Activated CD4-positive, alpha-beta T cell treated with anti-CD3 and anti-CD28 coated beads for 36 hours (primary cell): ENCODE data around the gene GLYATL3. TPM values are rescaled to one million over a fixed set of nuclear protein-coding genes. Genes with fewer than 3 reads are reported as not detected.

Experiments
- ATAC-seq: fragments of 200-7000 bp; cut with Tn5 transposase; one replicate; pipeline ENCODE4 v1.10.0; 2021; ENCODE audit warnings: mild to moderate bottlenecking, moderate library complexity
- CTCF ChIA-PET: fragments of 350-600 bp; sonication (Branson Sonifier 250); formaldehyde crosslinking; loops from one replicate; lab custom pipeline; 2021; ENCODE audit warnings: antibody characterized with exemption; lab: Charles Lee
- POLR2A ChIA-PET: fragments of 350-600 bp; sonication (Branson Sonifier 250); formaldehyde crosslinking; loops from one replicate; lab custom pipeline; 2021; ENCODE audit warnings: antibody characterized with exemption, inconsistent platforms; lab: Charles Lee
- DNase-seq: peaks from one replicate; pipeline ENCODE4 v3.0.0-alpha.2; 2020
- H3K27ac Mint-ChIP-seq: one replicate; pipeline ENCODE4 v1.8.0; 2021; ENCODE audit warnings: mixed read lengths
- H3K27me3 Mint-ChIP-seq: one replicate; pipeline ENCODE4 v1.8.0; 2021; ENCODE audit warnings: mixed read lengths
- H3K36me3 Mint-ChIP-seq: one replicate; pipeline ENCODE4 v1.8.0; 2021; ENCODE audit warnings: low read depth, mixed read lengths
- H3K4me1 Mint-ChIP-seq: one replicate; pipeline ENCODE4 v1.8.0; 2021; ENCODE audit warnings: mixed read lengths
- H3K4me3 Mint-ChIP-seq: one replicate; pipeline ENCODE4 v1.8.0; 2021; ENCODE audit warnings: mild to moderate bottlenecking, moderate library complexity, mixed read lengths
- H3K9me3 Mint-ChIP-seq: one replicate; pipeline ENCODE4 v1.8.0; 2021; ENCODE audit warnings: low read depth, mixed read lengths
- intact Hi-C, 2 experiments: fragments of 100-400 bp; cut with DNase I in 1 of 2; cut with micrococcal nuclease in 1 of 2; formaldehyde crosslinking; loops; one replicate each; pipeline versions ENCODE4 v1.14.2 to v1.15.1; 2022 to 2024; cut with DNase I, micrococcal nuclease
- total RNA-seq, 2 experiments: library from RNA; stranded (reverse); gene quantifications; one replicate each; pipeline ENCODE4 v1.2.3, GENCODE V29; 2021

GLYATL3 gene
- total RNA-seq, 2 experiments from 2014 or later: not detected

DNA sequence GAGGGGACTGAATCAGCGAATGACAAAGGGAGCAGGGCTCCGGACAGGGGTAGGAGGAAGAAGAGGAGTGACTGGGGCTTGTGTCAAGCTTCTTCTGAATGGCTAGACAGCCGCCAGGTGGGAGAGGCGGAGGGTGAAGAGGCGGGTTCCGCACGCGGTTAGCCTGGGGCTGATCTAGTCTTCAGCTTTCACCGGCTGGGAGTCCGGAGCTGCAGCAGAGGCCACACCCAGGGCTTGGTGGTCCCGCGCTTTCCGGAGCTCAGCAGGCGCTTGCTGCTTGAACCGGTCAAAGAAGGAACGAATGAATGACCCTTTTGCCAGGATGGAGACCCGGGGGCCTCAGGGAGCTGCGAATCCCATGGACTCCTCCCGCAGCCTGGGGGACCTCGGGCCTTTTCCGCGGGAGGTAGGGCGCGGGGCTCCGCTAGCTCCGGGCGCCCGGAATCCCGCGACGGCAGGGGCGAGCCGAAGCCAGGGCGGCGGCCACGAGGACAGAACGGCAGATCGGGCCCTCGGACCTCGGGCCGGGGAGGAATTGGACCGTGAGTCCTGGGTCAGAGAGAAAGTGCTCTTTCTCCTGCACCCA is 50.9 kb downstream of the GLYATL3 start, which contains the start of gene C6orf141:
C6orf141 (plus strand) TSS at position 177 of the 586 bp plus-strand sequence; CDS start at position 302, 125 bp downstream.
- peaks cover 27% of the 10 kb centered on the region for H3K27me3 Mint-ChIP-seq
- CTCF ChIA-PET: interaction anchor here (0.6 to 1.6 kb wide), 6 partner anchors 9 to 107 kb away, joined by 3 to 8 read pairs (median 3); no protein-coding TSS in a partner anchor
- ATAC-seq (peak; percentile 73), DNase-seq (peak; percentile 62)
- H3K9me3 Mint-ChIP-seq: no peaks in the 10 kb centered on the region
- no peak within 1 kb of the TSS for H3K27ac Mint-ChIP-seq
- peaks cover 19% of the 10 kb centered on the region for H3K4me1 Mint-ChIP-seq
- POLR2A ChIA-PET: no interaction called here
- intact Hi-C loops: loop anchor here in 1 of 2 experiments (2.0 kb wide), 1 partner anchor 88 kb away; the partner anchor contains the start of genes CENPQ and MMUT
- H3K36me3 Mint-ChIP-seq: no peaks in the 10 kb centered on the region
- peak within 1 kb of the TSS; percentile 67 for H3K4me3 Mint-ChIP-seq

DNA sequence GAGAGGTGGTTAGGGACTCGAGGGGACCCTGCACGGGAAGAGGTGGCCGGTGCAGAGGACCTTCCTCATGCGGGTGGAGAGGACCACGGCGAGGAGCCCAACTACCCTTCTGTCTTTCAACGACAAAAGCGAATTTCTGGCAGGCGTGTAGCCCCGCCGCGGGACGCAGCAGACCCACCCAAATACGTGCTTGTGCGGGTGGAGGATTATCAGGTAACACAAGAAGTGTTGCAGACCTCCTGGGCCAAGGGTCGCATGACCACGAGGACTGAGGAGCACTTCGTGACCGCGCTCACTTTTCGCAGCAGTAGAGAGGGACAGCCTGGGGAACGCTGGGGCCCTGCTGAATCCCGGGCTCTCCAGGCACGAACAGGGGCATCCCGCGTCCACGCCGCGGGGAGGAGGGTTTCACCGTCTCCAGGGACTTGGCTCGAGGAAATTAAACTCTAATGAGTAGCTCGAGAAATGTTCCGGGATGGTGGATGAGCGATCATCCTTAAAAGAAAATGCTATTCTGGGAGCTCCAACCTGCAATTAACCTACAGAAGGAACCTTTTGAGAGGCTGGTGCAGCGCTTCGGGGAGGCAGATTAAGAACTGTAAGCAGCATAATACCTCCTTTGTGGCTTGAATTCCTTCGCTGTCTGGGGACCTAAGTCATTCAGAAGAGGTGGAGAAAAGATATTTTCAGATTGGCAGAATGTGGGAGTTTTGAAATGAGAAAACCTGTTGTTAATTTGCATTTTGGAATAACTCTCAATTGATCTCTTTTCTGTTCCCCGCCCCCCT is 51.5 kb downstream of the GLYATL3 start:
- no peaks in the 10 kb centered on the region for H3K36me3 Mint-ChIP-seq
- peak; percentile 29 for DNase-seq
- POLR2A ChIA-PET: no interaction called here
- H3K4me3 Mint-ChIP-seq: peak overlapping the region; percentile 67
- intact Hi-C loops: loop anchor here in 1 of 2 experiments (2.0 kb wide), 1 partner anchor 88 kb away; the partner anchor contains the start of genes CENPQ and MMUT
- peaks cover 27% of the 10 kb centered on the region for H3K27me3 Mint-ChIP-seq
- H3K27ac Mint-ChIP-seq: no peak overlapping the region
- CTCF ChIA-PET: interaction anchor here (0.6 to 1.3 kb wide), 3 partner anchors 12 to 106 kb away, joined by 3 to 6 read pairs (median 3); no protein-coding TSS in a partner anchor
- peaks cover 21% of the 10 kb centered on the region for H3K4me1 Mint-ChIP-seq
- H3K9me3 Mint-ChIP-seq: no peaks in the 10 kb centered on the region
- ATAC-seq: peak; percentile 63

DNA sequence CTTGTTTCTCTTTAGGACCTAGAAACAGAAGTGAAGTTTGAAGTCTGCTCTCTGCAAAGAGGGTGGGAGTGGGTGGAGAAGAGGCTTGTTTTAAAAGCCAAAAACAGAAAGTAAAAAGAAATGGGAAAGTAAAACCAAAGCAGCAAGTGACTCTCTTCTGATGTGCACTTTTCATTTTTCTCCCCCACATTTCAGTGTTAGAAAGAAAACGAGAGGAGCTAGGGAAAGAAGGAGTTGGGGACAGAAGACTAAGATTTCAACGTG is 52.1 kb downstream of the GLYATL3 start:
- peak; percentile 19 for DNase-seq
- ATAC-seq: peak; percentile 69

DNA sequence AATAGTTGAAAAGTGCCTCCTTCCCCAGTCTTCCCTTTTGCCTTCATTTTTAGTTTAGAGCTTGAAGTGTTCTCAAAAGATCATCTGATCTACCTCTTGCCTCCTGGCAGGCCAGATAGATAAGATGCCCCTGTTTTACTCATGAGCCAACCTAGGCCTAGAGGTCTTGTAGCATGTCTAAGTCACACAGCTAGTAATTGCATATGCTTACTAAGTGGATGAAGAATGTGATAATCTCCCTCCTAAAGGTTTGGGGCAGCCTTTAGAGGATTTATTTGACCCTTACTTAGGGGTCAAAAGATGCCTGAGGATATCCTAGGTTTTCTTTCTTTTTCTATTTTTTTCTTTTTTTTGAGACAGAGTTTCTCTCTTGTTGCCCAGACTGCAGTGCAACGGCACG is 52.9 kb downstream of the GLYATL3 start:
- ATAC-seq: no peak
- no peak for DNase-seq
- Mint-ChIP-seq H3K36me3 (no peaks in the 10 kb centered on the region), H3K27ac (no peak overlapping the region), H3K4me3 (no peak overlapping the region), H3K27me3 (peaks cover 24% of the 10 kb centered on the region), H3K9me3 (no peaks in the 10 kb centered on the region), H3K4me1 (peaks cover 25% of the 10 kb centered on the region)
- POLR2A ChIA-PET: interaction anchor here (0.6 to 1.0 kb wide), 2 partner anchors 89 to 1545 kb away, joined by 3 to 4 read pairs; no protein-coding TSS in a partner anchor
- CTCF ChIA-PET: interaction anchor here (2.6 kb wide), 1 partner anchor 21 kb away, joined by 17 read pairs; no protein-coding TSS in a partner anchor
- intact Hi-C loops: no loop called here

More for the DNA sequence above, 52.1 kb downstream of the GLYATL3 start:
- H3K4me3 Mint-ChIP-seq: peak overlapping the region; percentile 67
- intact Hi-C loops: loop anchor here in 1 of 2 experiments (2.0 kb wide), 1 partner anchor 89 kb away; the partner anchor contains the start of genes CENPQ and MMUT
- POLR2A ChIA-PET: interaction anchor here (0.6 kb wide), 1 partner anchor 1544 kb away, joined by 3 read pairs; no protein-coding TSS in a partner anchor
- CTCF ChIA-PET: no interaction called here
- H3K27ac Mint-ChIP-seq: peak overlapping the region; percentile 7
- peaks cover 27% of the 10 kb centered on the region for H3K27me3 Mint-ChIP-seq
- H3K36me3 Mint-ChIP-seq: no peaks in the 10 kb centered on the region
- H3K4me1 Mint-ChIP-seq: peaks cover 25% of the 10 kb centered on the region
- H3K9me3 Mint-ChIP-seq: no peaks in the 10 kb centered on the region

DNA sequence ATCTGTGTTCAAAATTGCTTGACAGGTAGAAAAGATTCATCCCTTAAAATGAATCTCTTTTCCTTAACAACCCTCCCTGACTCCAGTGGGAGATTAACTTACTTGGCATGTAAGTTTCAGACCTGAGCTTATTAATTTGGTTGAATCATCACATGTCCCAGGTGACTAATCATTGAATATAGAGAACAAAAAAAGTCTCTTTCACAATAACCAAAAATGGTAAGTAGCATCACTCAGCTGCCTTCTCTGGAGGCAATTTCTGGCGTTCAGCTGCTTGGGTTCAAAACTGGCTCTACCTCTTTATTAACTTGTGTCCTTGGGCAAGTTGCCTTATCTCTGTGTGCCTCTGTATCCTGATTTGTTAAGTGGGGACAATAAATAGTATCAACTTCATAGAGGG is 53.7 kb downstream of the GLYATL3 start:
- POLR2A ChIA-PET: interaction anchor here (1.0 kb wide), 1 partner anchor 90 kb away, joined by 4 read pairs; no protein-coding TSS in a partner anchor
- Mint-ChIP-seq H3K9me3 (no peaks in the 10 kb centered on the region), H3K27ac (no peak overlapping the region), H3K36me3 (no peaks in the 10 kb centered on the region), H3K4me1 (peaks cover 25% of the 10 kb centered on the region), H3K4me3 (no peak overlapping the region), H3K27me3 (peaks cover 24% of the 10 kb centered on the region)
- ATAC-seq (no peak), DNase-seq (no peak)
- CTCF ChIA-PET: interaction anchor here (0.7 to 2.6 kb wide), 3 partner anchors 12 to 297 kb away, joined by 3 to 17 read pairs (median 3); no protein-coding TSS in a partner anchor
- intact Hi-C loops: no loop called here

DNA sequence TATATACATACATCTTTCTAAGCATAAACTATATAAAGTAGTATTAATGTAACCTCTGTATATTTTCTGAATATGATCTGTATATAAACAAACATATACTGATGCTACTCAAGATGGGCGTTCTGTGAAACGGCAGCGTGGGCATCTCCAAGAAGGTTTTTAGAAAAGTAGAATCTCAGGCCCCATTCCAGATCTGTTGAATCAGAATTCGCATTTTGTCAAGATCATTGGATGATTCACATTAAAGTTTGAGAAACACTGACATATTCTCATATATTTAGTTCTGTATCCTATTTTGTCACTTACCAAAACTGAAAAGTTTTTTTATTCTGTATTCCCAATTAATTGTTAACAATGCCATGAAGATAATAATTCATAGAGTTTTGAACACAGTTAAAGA is 56.2 kb downstream of the GLYATL3 start:
- H3K4me3 Mint-ChIP-seq: no peak overlapping the region

DNA sequence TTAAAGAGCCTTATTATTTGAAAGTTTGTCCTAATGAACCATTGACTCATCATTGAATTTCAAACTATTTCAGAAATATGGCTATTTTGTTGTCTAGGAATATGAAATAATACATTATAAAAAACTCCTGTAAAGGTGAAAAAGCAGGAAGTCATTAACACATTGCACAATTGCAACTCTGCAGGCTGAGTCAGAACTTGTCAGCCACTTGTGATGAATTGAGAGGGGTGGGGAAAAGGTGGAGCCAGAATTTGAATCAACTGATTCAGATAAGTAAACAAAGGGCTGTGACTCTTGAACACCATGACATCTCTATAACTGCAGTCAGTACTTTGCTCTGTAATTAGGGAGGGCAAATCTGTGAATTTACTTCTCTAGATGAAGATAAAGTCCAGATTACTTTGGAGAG is 56.7 kb downstream of the GLYATL3 start:
- peaks cover 15% of the 10 kb centered on the region for H3K4me1 Mint-ChIP-seq
- CTCF ChIA-PET: no interaction called here
- H3K27ac Mint-ChIP-seq: no peak overlapping the region
- POLR2A ChIA-PET: no interaction called here
- DNase-seq (peak; percentile 39), ATAC-seq (peak; percentile 72)
- H3K36me3 Mint-ChIP-seq: no peaks in the 10 kb centered on the region
- H3K4me3 Mint-ChIP-seq: no peak overlapping the region
- no peaks in the 10 kb centered on the region for H3K9me3 Mint-ChIP-seq
- H3K27me3 Mint-ChIP-seq: peaks cover 12% of the 10 kb centered on the region
- intact Hi-C loops: no loop called here

More for the DNA sequence above, 56.2 kb downstream of the GLYATL3 start:
- Mint-ChIP-seq H3K36me3 (no peaks in the 10 kb centered on the region), H3K27ac (no peak overlapping the region), H3K9me3 (no peaks in the 10 kb centered on the region), H3K4me1 (peaks cover 19% of the 10 kb centered on the region), H3K27me3 (peaks cover 16% of the 10 kb centered on the region)
- ATAC-seq: no peak
- intact Hi-C loops: no loop called here
- ChIA-PET POLR2A (no interaction called here), CTCF (no interaction called here)
- DNase-seq: no peak

DNA sequence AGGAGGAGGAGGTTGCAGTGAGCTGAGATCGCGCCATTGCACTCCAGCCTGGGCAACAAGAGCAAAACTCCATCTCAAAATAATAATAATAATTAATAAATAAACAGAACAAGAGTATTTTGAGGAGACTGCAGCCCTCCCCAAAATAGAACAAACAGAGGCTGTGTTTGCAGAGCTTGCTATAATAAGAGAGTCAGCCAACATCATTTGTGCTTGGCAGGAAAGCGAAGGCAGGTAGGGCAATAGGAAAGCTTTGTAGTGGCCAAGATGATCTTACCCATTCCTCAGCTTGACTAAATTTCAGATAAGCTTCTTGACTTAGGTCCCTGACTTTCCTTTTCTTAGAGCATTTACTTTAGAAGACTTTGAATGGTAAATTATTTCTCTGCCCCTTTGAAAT is 57.5 kb downstream of the GLYATL3 start:
- H3K36me3 Mint-ChIP-seq: no peaks in the 10 kb centered on the region
- intact Hi-C loops: no loop called here
- H3K27me3 Mint-ChIP-seq: peaks cover 13% of the 10 kb centered on the region
- POLR2A ChIA-PET: no interaction called here
- no peak overlapping the region for H3K4me3 Mint-ChIP-seq
- no peaks in the 10 kb centered on the region for H3K9me3 Mint-ChIP-seq
- CTCF ChIA-PET: interaction anchor here (0.7 kb wide), 1 partner anchor 20 kb away, joined by 3 read pairs; no protein-coding TSS in a partner anchor
- DNase-seq: no peak
- no peak overlapping the region for H3K27ac Mint-ChIP-seq
- peaks cover 9% of the 10 kb centered on the region for H3K4me1 Mint-ChIP-seq
- ATAC-seq: no peak

DNA sequence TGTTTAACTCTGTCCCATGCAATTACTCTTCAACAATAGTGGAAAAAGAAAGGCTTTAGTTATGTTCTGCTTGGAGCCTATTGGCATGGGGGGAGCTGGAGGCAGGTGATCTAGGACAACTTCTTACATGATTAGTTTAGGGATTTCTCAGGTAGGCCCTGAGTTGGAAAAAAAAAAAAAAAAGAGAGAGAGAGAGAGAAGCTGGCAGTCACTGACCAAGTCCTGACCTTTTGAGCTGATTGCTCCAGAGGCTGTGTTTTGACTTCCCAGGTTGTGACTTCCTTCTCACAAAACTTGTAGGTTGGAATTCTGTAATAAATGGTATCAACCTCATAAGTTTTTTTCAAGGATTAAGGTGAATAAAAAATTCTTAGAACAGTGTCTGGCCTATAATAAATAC is 58.5 kb downstream of the GLYATL3 start:
- intact Hi-C loops: no loop called here
- H3K36me3 Mint-ChIP-seq: no peaks in the 10 kb centered on the region
- H3K27ac Mint-ChIP-seq: no peak overlapping the region
- H3K9me3 Mint-ChIP-seq: no peaks in the 10 kb centered on the region
- DNase-seq: no peak
- POLR2A ChIA-PET: no interaction called here
- peaks cover 13% of the 10 kb centered on the region for H3K27me3 Mint-ChIP-seq
- no peak for ATAC-seq
- no peak overlapping the region for H3K4me3 Mint-ChIP-seq
- CTCF ChIA-PET: interaction anchor here (0.6 kb wide), 1 partner anchor 1676 kb away, joined by 3 read pairs; no protein-coding TSS in a partner anchor
- H3K4me1 Mint-ChIP-seq: peaks cover 9% of the 10 kb centered on the region

DNA sequence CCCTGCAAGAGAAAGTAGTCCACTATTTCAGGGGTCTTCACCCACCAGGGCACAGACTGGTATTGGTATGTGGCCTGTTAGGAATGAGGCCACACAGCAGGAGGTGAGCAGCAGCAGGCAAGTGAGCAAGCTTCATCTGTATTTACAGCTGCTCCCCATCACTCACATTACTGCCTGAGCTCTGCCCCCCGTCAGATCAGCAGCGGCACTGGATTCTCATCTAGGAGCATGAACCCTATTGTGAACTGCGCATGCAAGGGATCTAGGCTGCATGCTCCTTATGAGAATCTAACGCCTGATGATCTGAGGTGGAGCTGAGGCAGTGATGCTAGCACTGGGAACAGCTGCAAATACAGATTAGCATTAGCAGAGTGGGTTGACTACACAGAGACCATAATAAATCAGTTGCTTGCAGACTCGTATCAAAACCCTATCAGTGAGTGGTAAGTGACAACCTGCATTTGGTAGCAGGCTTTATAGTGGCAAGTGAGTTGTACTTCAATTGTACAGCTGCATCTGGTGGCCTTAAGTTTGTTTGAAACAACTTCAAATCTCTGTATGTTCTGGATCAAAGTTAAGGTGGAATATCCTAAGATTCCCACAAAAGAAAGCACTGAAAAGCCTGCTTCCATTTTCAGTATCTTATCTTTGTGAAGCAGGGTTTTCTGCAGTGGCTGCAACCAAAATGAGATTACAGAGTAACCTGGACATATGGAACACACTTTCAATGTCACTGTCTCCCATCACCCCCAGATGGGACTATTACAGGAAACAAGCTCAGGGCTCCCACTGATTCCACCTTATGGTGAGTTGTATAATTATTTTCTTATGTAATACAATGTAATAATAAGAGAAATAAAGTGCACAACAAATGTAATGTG is 63.5 kb downstream of the GLYATL3 start:
- POLR2A ChIA-PET: interaction anchor here (0.6 kb wide), 1 partner anchor 9 kb away, joined by 3 read pairs; no protein-coding TSS in a partner anchor

More for the DNA sequence above, 63.5 kb downstream of the GLYATL3 start:
- Mint-ChIP-seq H3K36me3 (no peaks in the 10 kb centered on the region), H3K9me3 (no peaks in the 10 kb centered on the region), H3K27ac (no peak overlapping the region), H3K27me3 (peaks cover 13% of the 10 kb centered on the region), H3K4me3 (no peak overlapping the region), H3K4me1 (no peaks in the 10 kb centered on the region)
- DNase-seq (no peak), ATAC-seq (no peak)
- CTCF ChIA-PET: no interaction called here
- intact Hi-C loops: no loop called here
